K562 (cell line): ENCODE data around the gene YAP1.

ENCODE experiments used
- CTCF ChIP-seq, 3 experiments: IDR thresholded peaks in 2 of 3; conservative IDR thresholded peaks in 1 of 3; 2 replicates each; pipeline ENCODE4 v1.5.1; 2011 to 2012; ENCODE audit warnings: low read length in 3 of 3, mild to moderate bottlenecking in 3 of 3, control low read depth in 2 of 3, improper control_type of control experiment in 1 of 3, inconsistent platforms in 1 of 3, low read depth in 1 of 3, mixed read lengths in 1 of 3, moderate library complexity in 1 of 3; ENCODE audit not compliant: insufficient read depth in 2 of 3
- EZH2 ChIP-seq: IDR thresholded peaks from 2 replicates; pipeline ENCODE4 v1.6.1; 2012; ENCODE audit warnings: low read depth, mild to moderate bottlenecking, inconsistent platforms, low read length, borderline replicate concordance
- NFIC ChIP-seq: fragments of 450-650 bp; IDR thresholded peaks from 2 replicates; pipeline ENCODE4 v1.6.1; 2017; ENCODE audit warnings: mild to moderate bottlenecking, inconsistent platforms
- SIN3B ChIP-seq: fragments of 450-650 bp; IDR thresholded peaks from 2 replicates; pipeline ENCODE4 v1.6.1; 2017; ENCODE audit warnings: low read depth, mild to moderate bottlenecking, moderate library complexity
- ZNF133 ChIP-seq: fragments of 250-450 bp; sonication (Bioruptor Pico); IDR thresholded peaks from 2 replicates; pipeline ENCODE4 v1.4.0; 2020; ENCODE audit warnings: mild to moderate bottlenecking

- TF ChIP-seq NFIC, result peak; percentile 90
- no peak for TF ChIP-seq EZH2
- peak; percentile 49 to 67 (median 61) for TF ChIP-seq CTCF (IDR thresholded peaks at IDR 0.05 in 2 of 3, conservative IDR thresholded peaks at IDR 0.05 in 1 of 3; ENCODE audit: insufficient read depth in 2 of 3, low read depth in 1 of 3, low read length in 3 of 3)
- TF ChIP-seq ZNF133 (CRISPR knock-in tag), result no peak
- TF ChIP-seq SIN3B, result no peak
Measured at GRCh38 chr11:102268083-102268984, 158.1 kb downstream of the YAP1 start.
